ENCODE measurements around the gene NEGR1. TPM values are rescaled to one million over a fixed set of nuclear protein-coding genes. Genes with fewer than 3 reads are reported as not detected.
"Not testable (repeated sequence)": the region's sequence is repeated elsewhere in the genome, so short reads cannot be mapped to it uniquely, and the experiment has no call there.

NEGR1 gene
- polyA plus RNA-seq, 4 donors = 0.27 to 5.4 (median 1.7) TPM; not detected in 1

DNA sequence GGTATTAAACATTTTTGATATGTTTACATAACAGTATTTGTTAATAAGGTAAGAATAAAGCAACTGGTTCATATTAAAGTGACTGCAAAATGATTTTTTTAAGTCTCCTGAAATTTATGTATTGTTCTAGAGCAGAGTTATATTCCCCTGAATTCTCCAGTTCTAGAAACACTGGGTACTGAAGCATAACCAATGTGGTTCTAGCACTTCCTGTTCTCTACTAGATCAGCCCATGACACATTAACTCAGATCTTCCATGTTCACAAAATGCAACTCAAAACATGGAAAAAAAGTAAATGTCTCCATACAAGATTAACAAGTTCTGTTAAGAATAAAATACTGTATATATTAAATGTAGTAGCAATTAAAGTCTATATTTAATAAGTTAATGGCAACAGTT, 3.9 kb downstream of the NEGR1 start:
- H3K4me1 ChIP-seq (ENCODE audit: control insufficient read depth in 3 of 3, insufficient read depth in 2 of 3, low read depth in 1 of 3, low read length in 2 of 3) = no peaks in the 10 kb centered on the region
- no peaks in the 10 kb centered on the region for H3K36me3 ChIP-seq (ENCODE audit: control insufficient read depth in 3 of 3, insufficient read depth in 2 of 3, low read depth in 1 of 3, low read length in 3 of 3)
- FAIRE-seq = no peak
- H3K4me3 ChIP-seq (ENCODE audit: low read depth in 1 of 3, low read length in 3 of 3) = no peak overlapping the region
- H3K27me3 ChIP-seq (ENCODE audit: control insufficient read depth in 3 of 3, insufficient read depth in 3 of 3, low read length in 3 of 3) = peaks cover 0 to 25% (median 0%) of the 10 kb centered on the region in 3 donors
- no peak for DNase-seq
- H3K27ac ChIP-seq (ENCODE audit: low read depth in 1 of 3, low read length in 2 of 3) = no peak overlapping the region
- H3K9me3 ChIP-seq (ENCODE audit: control insufficient read depth in 2 of 2, insufficient read depth in 1 of 2, low read depth in 1 of 2, low read length in 1 of 2) = no peaks in the 10 kb centered on the region

DNA sequence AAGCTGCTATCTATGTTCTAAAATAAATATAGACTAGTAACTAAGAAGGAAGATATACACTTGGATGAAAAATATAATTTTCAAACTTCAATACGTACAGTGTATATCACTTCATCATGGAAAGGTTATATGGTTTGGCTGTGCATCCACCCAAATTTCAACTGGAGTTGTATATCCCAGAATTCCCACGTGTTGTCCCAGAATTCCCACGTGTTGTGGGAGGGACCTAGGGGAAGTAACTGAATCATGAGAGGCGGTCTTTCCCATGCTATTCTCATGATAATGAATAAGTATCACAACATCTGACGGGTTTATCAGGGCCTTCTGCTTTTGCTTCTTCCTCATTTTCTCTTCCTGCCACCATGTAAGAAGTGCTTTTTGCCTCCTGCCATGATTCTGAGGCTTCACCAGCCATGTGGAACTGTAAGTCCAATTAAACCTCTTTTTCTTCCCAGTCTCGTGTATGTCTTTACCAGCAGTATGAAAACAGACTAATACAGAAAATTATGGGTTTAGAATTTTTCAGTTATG, 10.7 kb downstream of the NEGR1 start:
- no peaks in the 10 kb centered on the region for H3K36me3 ChIP-seq (ENCODE audit: control insufficient read depth in 3 of 3, insufficient read depth in 2 of 3, low read depth in 1 of 3, low read length in 3 of 3)
- FAIRE-seq (no peak), DNase-seq (no peak)
- H3K4me3 ChIP-seq (ENCODE audit: low read depth in 1 of 3, low read length in 3 of 3) = no peak overlapping the region
- H3K4me1 ChIP-seq (ENCODE audit: control insufficient read depth in 3 of 3, insufficient read depth in 2 of 3, low read depth in 1 of 3, low read length in 2 of 3) = no peaks in the 10 kb centered on the region
- WGBS, 3 donors = 59 to 74% (median 69%) methylated on average over 6 of the region's 6 CpGs
- H3K27me3 ChIP-seq (ENCODE audit: control insufficient read depth in 3 of 3, insufficient read depth in 3 of 3, low read length in 3 of 3) = no peaks in the 10 kb centered on the region
- H3K9me3 ChIP-seq (ENCODE audit: control insufficient read depth in 2 of 2, insufficient read depth in 1 of 2, low read depth in 1 of 2, low read length in 1 of 2) = no peaks in the 10 kb centered on the region
- H3K27ac ChIP-seq (ENCODE audit: low read depth in 1 of 3, low read length in 2 of 3) = no peak overlapping the region

GRCh38 chr1:72262735-72263134, 19.6 kb downstream of the NEGR1 start:
- 71 to 80% (median 72%) methylated on average over 2 of the region's 2 CpGs for WGBS, 3 donors
- Histone ChIP-seq H3K27ac (ENCODE audit: low read depth in 1 of 3, low read length in 2 of 3) (no peak overlapping the region), H3K36me3 (ENCODE audit: control insufficient read depth in 3 of 3, insufficient read depth in 2 of 3, low read depth in 1 of 3, low read length in 3 of 3) (no peaks in the 10 kb centered on the region), H3K9me3 (ENCODE audit: control insufficient read depth in 2 of 2, insufficient read depth in 1 of 2, low read depth in 1 of 2, low read length in 1 of 2) (no peaks in the 10 kb centered on the region), H3K4me3 (ENCODE audit: low read depth in 1 of 3, low read length in 3 of 3) (no peak overlapping the region), H3K27me3 (ENCODE audit: control insufficient read depth in 3 of 3, insufficient read depth in 3 of 3, low read length in 3 of 3) (no peaks in the 10 kb centered on the region), H3K4me1 (ENCODE audit: control insufficient read depth in 3 of 3, insufficient read depth in 2 of 3, low read depth in 1 of 3, low read length in 2 of 3) (no peaks in the 10 kb centered on the region)
- DNase-seq = no peak
- peak; percentile 26 for FAIRE-seq

DNA sequence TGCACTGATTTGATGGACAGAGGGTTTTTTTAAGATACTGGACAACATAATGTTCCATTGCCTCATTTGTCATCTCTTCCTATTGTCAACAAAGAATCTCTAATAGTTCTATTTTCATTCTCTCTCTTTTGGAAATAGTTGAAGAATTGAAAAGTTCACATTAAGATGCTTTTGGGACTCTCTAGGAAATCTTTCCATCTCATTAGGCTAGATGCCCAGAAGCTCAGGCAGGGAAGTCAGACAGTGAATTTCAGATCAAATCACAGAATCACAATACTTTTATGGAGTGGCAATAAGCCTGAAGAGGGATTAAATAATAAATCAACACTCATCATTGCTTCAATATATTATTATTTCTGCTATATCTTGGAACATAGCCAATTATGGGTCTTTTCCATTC, 29.2 kb downstream of the NEGR1 start:
- H3K9me3 ChIP-seq (ENCODE audit: control insufficient read depth in 2 of 2, insufficient read depth in 1 of 2, low read depth in 1 of 2, low read length in 1 of 2) = no peaks in the 10 kb centered on the region
- DNase-seq (no peak), FAIRE-seq (no peak)
- H3K4me1 ChIP-seq (ENCODE audit: control insufficient read depth in 3 of 3, insufficient read depth in 2 of 3, low read depth in 1 of 3, low read length in 2 of 3) = no peaks in the 10 kb centered on the region
- no peak overlapping the region for H3K4me3 ChIP-seq (ENCODE audit: low read depth in 1 of 3, low read length in 3 of 3)
- H3K36me3 ChIP-seq (ENCODE audit: control insufficient read depth in 3 of 3, insufficient read depth in 2 of 3, low read depth in 1 of 3, low read length in 3 of 3) = no peaks in the 10 kb centered on the region
- no peaks in the 10 kb centered on the region for H3K27me3 ChIP-seq (ENCODE audit: control insufficient read depth in 3 of 3, insufficient read depth in 3 of 3, low read length in 3 of 3)
- no peak overlapping the region for H3K27ac ChIP-seq (ENCODE audit: low read depth in 1 of 3, low read length in 2 of 3)

GRCh38 chr1:72241397-72241796, 40.9 kb downstream of the NEGR1 start:
- H3K4me1 ChIP-seq (ENCODE audit: control insufficient read depth in 3 of 3, insufficient read depth in 2 of 3, low read depth in 1 of 3, low read length in 2 of 3) = no peaks in the 10 kb centered on the region
- no peak for FAIRE-seq
- H3K27ac ChIP-seq (ENCODE audit: low read depth in 1 of 3, low read length in 2 of 3) = no peak overlapping the region
- WGBS, 3 donors = 90 to 100% (median 95%) methylated on average over 1 of the region's 1 CpG
- no peak for DNase-seq
- H3K4me3 ChIP-seq (ENCODE audit: low read depth in 1 of 3, low read length in 3 of 3) = no peak overlapping the region
- H3K36me3 ChIP-seq (ENCODE audit: control insufficient read depth in 3 of 3, insufficient read depth in 2 of 3, low read depth in 1 of 3, low read length in 3 of 3) = no peaks in the 10 kb centered on the region
- no peaks in the 10 kb centered on the region for H3K9me3 ChIP-seq (ENCODE audit: control insufficient read depth in 2 of 2, insufficient read depth in 1 of 2, low read depth in 1 of 2, low read length in 1 of 2)
- H3K27me3 ChIP-seq (ENCODE audit: control insufficient read depth in 3 of 3, insufficient read depth in 3 of 3, low read length in 3 of 3) = no peaks in the 10 kb centered on the region

GRCh38 chr1:72235931-72236330, 46.4 kb downstream of the NEGR1 start:
- not testable (repeated sequence) for H3K4me1 ChIP-seq (ENCODE audit: control insufficient read depth in 3 of 3, insufficient read depth in 2 of 3, low read depth in 1 of 3, low read length in 2 of 3); H3K9me3 ChIP-seq (ENCODE audit: control insufficient read depth in 2 of 2, insufficient read depth in 1 of 2, low read depth in 1 of 2, low read length in 1 of 2); H3K27ac ChIP-seq (ENCODE audit: low read depth in 1 of 3, low read length in 2 of 3); DNase-seq; H3K27me3 ChIP-seq (ENCODE audit: control insufficient read depth in 3 of 3, insufficient read depth in 3 of 3, low read length in 3 of 3); H3K36me3 ChIP-seq (ENCODE audit: control insufficient read depth in 3 of 3, insufficient read depth in 2 of 3, low read depth in 1 of 3, low read length in 3 of 3); H3K4me3 ChIP-seq (ENCODE audit: low read depth in 1 of 3, low read length in 3 of 3); FAIRE-seq

DNA sequence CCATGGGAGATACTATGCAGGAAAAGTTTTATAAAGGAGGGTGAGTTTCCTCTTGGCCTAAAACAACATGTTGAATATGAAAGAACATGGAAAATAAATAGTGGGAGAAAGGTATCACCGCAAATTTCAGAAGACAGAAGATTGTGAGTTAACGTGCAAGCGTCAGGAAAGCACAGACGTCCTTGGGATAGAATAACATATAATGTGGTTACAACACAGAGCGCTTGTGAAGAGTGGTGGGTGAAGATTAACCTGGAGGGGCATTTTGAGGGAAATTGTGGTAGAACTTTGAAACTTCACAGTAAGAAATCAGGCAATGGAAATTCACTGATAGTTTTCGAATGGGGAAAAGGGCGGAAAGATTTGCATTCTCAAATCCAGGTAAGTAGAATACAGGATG, 47.3 kb downstream of the NEGR1 start:
- no peak for FAIRE-seq
- DNase-seq = no peak

DNA sequence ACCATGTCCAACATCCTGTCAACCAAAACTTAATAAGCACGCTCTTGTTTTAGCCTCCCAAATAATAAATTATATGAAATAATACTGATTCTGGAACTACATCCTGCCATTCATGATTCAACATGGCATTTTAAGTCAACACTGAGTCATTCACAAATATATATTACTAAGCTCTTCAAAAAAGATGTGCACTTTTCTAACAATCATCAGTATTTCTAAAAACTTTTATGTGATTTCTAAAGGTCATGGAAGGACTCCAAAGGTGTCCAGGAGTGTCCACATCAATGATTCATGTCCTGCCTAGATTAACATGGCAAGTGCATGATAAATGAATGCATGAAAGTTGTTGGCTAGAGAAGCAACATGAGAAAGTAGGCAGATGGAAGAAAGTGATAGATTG, 51.6 kb downstream of the NEGR1 start:
- H3K36me3 ChIP-seq (ENCODE audit: control insufficient read depth in 3 of 3, insufficient read depth in 2 of 3, low read depth in 1 of 3, low read length in 3 of 3) = no peaks in the 10 kb centered on the region
- H3K4me3 ChIP-seq (ENCODE audit: low read depth in 1 of 3, low read length in 3 of 3) = no peak overlapping the region
- H3K4me1 ChIP-seq (ENCODE audit: control insufficient read depth in 3 of 3, insufficient read depth in 2 of 3, low read depth in 1 of 3, low read length in 2 of 3) = no peaks in the 10 kb centered on the region
- FAIRE-seq (no peak), DNase-seq (no peak)
- H3K27ac ChIP-seq (ENCODE audit: low read depth in 1 of 3, low read length in 2 of 3) = no peak overlapping the region
- H3K9me3 ChIP-seq (ENCODE audit: control insufficient read depth in 2 of 2, insufficient read depth in 1 of 2, low read depth in 1 of 2, low read length in 1 of 2) = no peaks in the 10 kb centered on the region
- no peaks in the 10 kb centered on the region for H3K27me3 ChIP-seq (ENCODE audit: control insufficient read depth in 3 of 3, insufficient read depth in 3 of 3, low read length in 3 of 3)
- 68 to 80% (median 80%) methylated on average over 1 of the region's 1 CpG for WGBS, 3 donors

More for the DNA sequence above, 47.3 kb downstream of the NEGR1 start:
- WGBS, 3 donors = 76 to 93% (median 77%) methylated on average over 7 of the region's 7 CpGs
- Histone ChIP-seq H3K4me1 (ENCODE audit: control insufficient read depth in 3 of 3, insufficient read depth in 2 of 3, low read depth in 1 of 3, low read length in 2 of 3) (no peaks in the 10 kb centered on the region), H3K36me3 (ENCODE audit: control insufficient read depth in 3 of 3, insufficient read depth in 2 of 3, low read depth in 1 of 3, low read length in 3 of 3) (no peaks in the 10 kb centered on the region), H3K27ac (ENCODE audit: low read depth in 1 of 3, low read length in 2 of 3) (no peak overlapping the region), H3K9me3 (ENCODE audit: control insufficient read depth in 2 of 2, insufficient read depth in 1 of 2, low read depth in 1 of 2, low read length in 1 of 2) (no peaks in the 10 kb centered on the region), H3K4me3 (ENCODE audit: low read depth in 1 of 3, low read length in 3 of 3) (no peak overlapping the region), H3K27me3 (ENCODE audit: control insufficient read depth in 3 of 3, insufficient read depth in 3 of 3, low read length in 3 of 3) (no peaks in the 10 kb centered on the region)

GRCh38 chr1:72229893-72230292, 52.4 kb downstream of the NEGR1 start:
- Histone ChIP-seq H3K4me3 (ENCODE audit: low read depth in 1 of 3, low read length in 3 of 3) (no peak overlapping the region), H3K27ac (ENCODE audit: low read depth in 1 of 3, low read length in 2 of 3) (no peak overlapping the region), H3K9me3 (ENCODE audit: control insufficient read depth in 2 of 2, insufficient read depth in 1 of 2, low read depth in 1 of 2, low read length in 1 of 2) (no peaks in the 10 kb centered on the region), H3K36me3 (ENCODE audit: control insufficient read depth in 3 of 3, insufficient read depth in 2 of 3, low read depth in 1 of 3, low read length in 3 of 3) (no peaks in the 10 kb centered on the region), H3K4me1 (ENCODE audit: control insufficient read depth in 3 of 3, insufficient read depth in 2 of 3, low read depth in 1 of 3, low read length in 2 of 3) (no peaks in the 10 kb centered on the region), H3K27me3 (ENCODE audit: control insufficient read depth in 3 of 3, insufficient read depth in 3 of 3, low read length in 3 of 3) (no peaks in the 10 kb centered on the region)
- no peak for DNase-seq
- no peak for FAIRE-seq

Measured in small intestine (tissue), 7 donors.